CD14-positive monocyte (primary cell): ENCODE results near the gene FAM200B. TPM values are rescaled to one million over a fixed set of nuclear protein-coding genes. Genes with fewer than 3 reads are reported as not detected.

Experiments used
- DNase-seq, 3 donors: peaks; one replicate each; pipeline ENCODE4 v3.0.0-alpha.2; 2011 to 2022
- H2AFZ ChIP-seq: 2 replicates; pipeline ENCODE4 v1.6.0; 2012; ENCODE audit warnings: mild to moderate bottlenecking, low read depth, low read length, inconsistent platforms; ENCODE audit not compliant: insufficient read depth, poor library complexity, severe bottlenecking
- H3K27ac ChIP-seq, 2 donors: 1 replicate in 1 of 2; 2 replicates in 1 of 2; pipeline ENCODE4 v1.5.1; 2012 to 2013; ENCODE audit warnings: low read length in 2 of 2, control low read depth in 1 of 2, inconsistent platforms in 1 of 2, low read depth in 1 of 2, mild to moderate bottlenecking in 1 of 2
- H3K27me3 ChIP-seq, 2 donors: one replicate each; pipeline versions ENCODE4 v1.6.0 to v1.6.1; 2011 to 2013; ENCODE audit warnings: low read length in 2 of 2; ENCODE audit not compliant: control insufficient read depth in 2 of 2, insufficient read depth in 2 of 2
- H3K36me3 ChIP-seq, 2 donors: replicated peaks in 1 of 2; 1 replicate in 1 of 2; 2 replicates in 1 of 2; pipeline versions ENCODE4 v1.5.1 to v1.6.1; 2012 to 2013; ENCODE audit warnings: low read length in 2 of 2, control low read depth in 1 of 2, inconsistent platforms in 1 of 2, mild to moderate bottlenecking in 1 of 2; ENCODE audit not compliant: insufficient read depth in 2 of 2, control insufficient read depth in 1 of 2
- H3K4me1 ChIP-seq, 2 donors: 1 replicate in 1 of 2; 2 replicates in 1 of 2; pipeline versions ENCODE4 v1.5.1 to v1.6.1; 2012 to 2013; ENCODE audit warnings: low read length in 2 of 2, control low read depth in 1 of 2, inconsistent platforms in 1 of 2, mild to moderate bottlenecking in 1 of 2, moderate library complexity in 1 of 2; ENCODE audit not compliant: insufficient read depth in 2 of 2, control insufficient read depth in 1 of 2
- H3K4me2 ChIP-seq: replicated peaks from 2 replicates; pipeline ENCODE3; 2012; ENCODE audit warnings: low read length, moderate library complexity, mild to moderate bottlenecking; ENCODE audit not compliant: poor library complexity, severe bottlenecking; ENCODE audit errors: extremely low read depth
- H3K4me3 ChIP-seq, 3 experiments: fragments of 200-600 bp in 1 of 3; sonication (generic) in 1 of 3; replicated peaks in 1 of 3; 1 replicate in 2 of 3; 2 replicates in 1 of 3; pipeline ENCODE4 v1.5.1; 2011 to 2013; ENCODE audit warnings: low read length in 3 of 3, mild to moderate bottlenecking in 3 of 3, control low read depth in 2 of 3, low read depth in 2 of 3, inconsistent platforms in 1 of 3, moderate library complexity in 1 of 3
- H3K79me2 ChIP-seq: 2 replicates; pipeline ENCODE4 v1.6.0; 2012; ENCODE audit warnings: mild to moderate bottlenecking, control low read depth, inconsistent platforms, low read length, moderate library complexity; ENCODE audit not compliant: insufficient read depth
- H3K9ac ChIP-seq: 2 replicates; pipeline ENCODE4 v1.6.0; 2017; ENCODE audit warnings: low read length, mild to moderate bottlenecking; ENCODE audit not compliant: insufficient read depth, poor library complexity, severe bottlenecking
- H3K9me3 ChIP-seq, 2 donors: replicated peaks in 1 of 2; 1 replicate in 1 of 2; 2 replicates in 1 of 2; pipeline versions ENCODE4 v1.5.1 to v1.6.1; 2012 to 2013; ENCODE audit warnings: low read length in 2 of 2, control low read depth in 1 of 2; ENCODE audit not compliant: control insufficient read depth in 1 of 2, insufficient read depth in 1 of 2
- H4K20me1 ChIP-seq: 2 replicates; pipeline ENCODE4 v1.6.0; 2012; ENCODE audit warnings: mild to moderate bottlenecking, low read length, control low read depth, moderate library complexity; ENCODE audit not compliant: insufficient read depth
- H3K27ac Mint-ChIP-seq, 7 donors: one replicate each; pipeline ENCODE4 v1.8.0; 2020; ENCODE audit warnings: mild to moderate bottlenecking in 7 of 7, mixed read lengths in 7 of 7, moderate library complexity in 6 of 7, inconsistent platforms in 2 of 7
- H3K27me3 Mint-ChIP-seq, 3 donors: one replicate each; pipeline ENCODE4 v1.8.0; 2021 to 2022; ENCODE audit warnings: low read depth in 3 of 3, mild to moderate bottlenecking in 3 of 3, mixed read lengths in 3 of 3, moderate library complexity in 3 of 3, inconsistent platforms in 1 of 3
- H3K36me3 Mint-ChIP-seq, 2 donors: one replicate each; pipeline ENCODE4 v1.8.0; 2020; ENCODE audit warnings: mixed read lengths in 2 of 2, inconsistent platforms in 1 of 2, mild to moderate bottlenecking in 1 of 2
- H3K4me1 Mint-ChIP-seq: one replicate; pipeline ENCODE4 v1.8.0; 2020; ENCODE audit warnings: mild to moderate bottlenecking, mixed read lengths
- H3K4me3 Mint-ChIP-seq, 2 donors: one replicate each; pipeline ENCODE4 v1.8.0; 2020; ENCODE audit warnings: mild to moderate bottlenecking in 2 of 2, mixed read lengths in 2 of 2, moderate library complexity in 1 of 2
- H3K9me3 Mint-ChIP-seq, 7 donors: one replicate each; pipeline ENCODE4 v1.8.0; 2020 to 2022; ENCODE audit warnings: mixed read lengths in 7 of 7, mild to moderate bottlenecking in 6 of 7, moderate library complexity in 6 of 7, inconsistent platforms in 2 of 7
- WGBS: methylation state at CpG from one replicate; pipeline ENCODE4 v1.1.5; 2013; ENCODE audit warnings: missing lambda C conversion rate; ENCODE audit not compliant: insufficient coverage; 5-methylcytosine and 5-hydroxymethylcytosine counted together
- intact Hi-C, 2 donors: fragments of 100-400 bp; cut with micrococcal nuclease; formaldehyde crosslinking; loops; one replicate each; pipeline versions ENCODE4 v1.15.0 to v1.15.1; 2023
- polyA plus RNA-seq, 3 donors: library from polyadenylated mRNA; depleted of rRNA in 1 of 3; unstranded in 2 of 3; stranded (reverse) in 1 of 3; fragments of 300-500 nt in 2 of 3; fragments of >200 nt in 1 of 3; fragmentation: Illumina TruSeq in 2 of 3; gene quantifications; 1 replicate in 2 of 3; 2 replicates in 1 of 3; pipeline ENCODE4 v1.2.3, GENCODE V29; 2012 to 2021
- TF ChIP-seq, protein P1 (sequence below): fragments of 200-600 bp; IDR thresholded peaks from one replicate; pipeline ENCODE4 v1.8.0; 2022; ENCODE audit warnings: antibody characterized with exemption, mild to moderate bottlenecking

Gene FAM200B
- polyA plus RNA-seq, 3 donors = 65.7 to 169 (median 151) TPM

DNA sequence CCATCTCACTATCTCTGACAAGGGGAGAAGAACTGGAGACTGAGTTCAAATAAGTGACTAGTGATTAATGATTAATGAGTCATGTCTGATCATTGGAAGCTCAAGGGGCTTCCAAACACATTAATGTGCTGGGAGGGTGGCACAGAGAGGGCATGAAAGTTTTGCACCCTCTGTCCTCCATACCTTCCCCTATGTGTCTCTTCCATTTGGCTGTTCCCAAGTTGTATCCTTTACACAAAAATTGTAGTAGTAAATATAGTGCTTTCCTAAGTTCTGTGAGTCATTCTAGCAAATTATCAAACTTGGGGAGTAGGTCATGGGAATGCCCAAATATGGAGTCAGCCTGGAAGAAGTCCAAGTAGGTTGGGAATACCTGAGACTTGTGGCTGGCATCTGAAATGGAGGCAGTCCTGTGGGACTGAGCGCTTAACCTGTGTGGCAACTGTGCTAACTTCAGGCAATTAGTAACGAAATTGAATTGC is 4.1 kb upstream of the FAM200B start:
- WGBS = no CpG with 5 or more reads among the region's 2 CpGs
- peak overlapping the region; percentile 92 for H3K4me2 ChIP-seq
- no peaks in the 10 kb centered on the region for H3K9me3 ChIP-seq
- no peak overlapping the region for H2AFZ ChIP-seq
- Mint-ChIP-seq H3K4me1 (peaks cover 59% of the 10 kb centered on the region), H3K4me3 (peak overlapping the region in 1 of 2 donors; percentile 51), H3K27ac (peak overlapping the region in 6 of 7 donors; percentile 48 to 85 (median 76)), H3K36me3 (peaks cover 0 to 3% of the 10 kb centered on the region in 2 donors), H3K9me3 (peaks cover 0 to 5% (median 0%) of the 10 kb centered on the region in 7 donors), H3K27me3 (no peaks in the 10 kb centered on the region)
- peak in 1 of 3 donors; percentile 57 for DNase-seq
- H3K36me3 ChIP-seq = no peaks in the 10 kb centered on the region
- no peak overlapping the region for H3K9ac ChIP-seq
- H3K4me1 ChIP-seq = peaks cover 61 to 85% of the 10 kb centered on the region in 2 donors
- H3K27ac ChIP-seq = peak overlapping the region in 1 of 2 donors; percentile 67
- H4K20me1 ChIP-seq = no peaks in the 10 kb centered on the region
- TF ChIP-seq, protein P1, sequence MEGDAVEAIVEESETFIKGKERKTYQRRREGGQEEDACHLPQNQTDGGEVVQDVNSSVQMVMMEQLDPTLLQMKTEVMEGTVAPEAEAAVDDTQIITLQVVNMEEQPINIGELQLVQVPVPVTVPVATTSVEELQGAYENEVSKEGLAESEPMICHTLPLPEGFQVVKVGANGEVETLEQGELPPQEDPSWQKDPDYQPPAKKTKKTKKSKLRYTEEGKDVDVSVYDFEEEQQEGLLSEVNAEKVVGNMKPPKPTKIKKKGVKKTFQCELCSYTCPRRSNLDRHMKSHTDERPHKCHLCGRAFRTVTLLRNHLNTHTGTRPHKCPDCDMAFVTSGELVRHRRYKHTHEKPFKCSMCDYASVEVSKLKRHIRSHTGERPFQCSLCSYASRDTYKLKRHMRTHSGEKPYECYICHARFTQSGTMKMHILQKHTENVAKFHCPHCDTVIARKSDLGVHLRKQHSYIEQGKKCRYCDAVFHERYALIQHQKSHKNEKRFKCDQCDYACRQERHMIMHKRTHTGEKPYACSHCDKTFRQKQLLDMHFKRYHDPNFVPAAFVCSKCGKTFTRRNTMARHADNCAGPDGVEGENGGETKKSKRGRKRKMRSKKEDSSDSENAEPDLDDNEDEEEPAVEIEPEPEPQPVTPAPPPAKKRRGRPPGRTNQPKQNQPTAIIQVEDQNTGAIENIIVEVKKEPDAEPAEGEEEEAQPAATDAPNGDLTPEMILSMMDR = no peak
- H3K79me2 ChIP-seq = peaks cover 100% of the 10 kb centered on the region
- H3K27me3 ChIP-seq = no peaks in the 10 kb centered on the region
- intact Hi-C loops = no loop called here
- H3K4me3 ChIP-seq = peak overlapping the region in 1 of 3 experiments; percentile 40

DNA sequence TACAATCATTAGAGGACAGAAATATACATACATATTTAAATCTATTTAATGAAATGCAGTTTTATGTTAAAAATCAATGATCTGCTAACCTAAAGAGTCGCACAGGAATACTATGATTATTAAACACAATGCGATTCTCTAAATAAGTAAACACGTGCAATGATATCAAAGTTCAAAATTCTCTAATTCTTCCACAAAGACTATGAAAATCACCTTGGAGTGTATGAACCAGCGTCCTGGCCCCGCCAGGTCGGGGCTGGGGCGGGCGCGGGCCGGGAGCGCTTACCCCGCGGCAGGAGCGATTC is 608 bp upstream of the FAM200B start:
- Mint-ChIP-seq H3K27ac (peak overlapping the region in 6 of 7 donors; percentile 94 to 98 (median 97)), H3K4me3 (peak overlapping the region; percentile 97 to 99), H3K27me3 (no peaks in the 10 kb centered on the region), H3K9me3 (peaks cover 0 to 2% (median 0%) of the 10 kb centered on the region in 7 donors), H3K4me1 (peaks cover 68% of the 10 kb centered on the region), H3K36me3 (peaks cover 6 to 15% of the 10 kb centered on the region in 2 donors)
- H3K4me1 ChIP-seq = peaks cover 62 to 88% of the 10 kb centered on the region in 2 donors
- no peaks in the 10 kb centered on the region for H4K20me1 ChIP-seq
- peaks cover 100% of the 10 kb centered on the region for H3K79me2 ChIP-seq
- peak overlapping the region; percentile 61 to 96 (median 91) for H3K4me3 ChIP-seq
- peak overlapping the region; percentile 78 for H3K9ac ChIP-seq
- H3K27ac ChIP-seq = peak overlapping the region; percentile 90 to 93
- peak overlapping the region; percentile 89 for H2AFZ ChIP-seq
- peak overlapping the region; percentile 92 for H3K4me2 ChIP-seq
- intact Hi-C loops = loop anchor here in 1 of 2 donors (5.0 kb wide), 1 partner anchor 34 kb away; no protein-coding TSS in a partner anchor
- WGBS = 0% methylated on average over 11 of the region's 14 CpGs
- DNase-seq = no peak
- H3K27me3 ChIP-seq = no peaks in the 10 kb centered on the region
- peaks cover 3 to 9% of the 10 kb centered on the region in 2 donors for H3K36me3 ChIP-seq
- TF ChIP-seq, protein P1 = no peak
- no peaks in the 10 kb centered on the region for H3K9me3 ChIP-seq
